Stimulated activated CD4-positive, alpha-beta T cell treated with anti-CD3 and anti-CD28 coated beads, Interleukin-4, amount 100 ng/mL, for 1 hour (primary cell): Measurements from ENCODE around the gene OCEL1.
A peak's percentile ranks its signal among the peaks of the same experiment; 100 is the strongest.

Experiments used
- DNase-seq: peaks from one replicate; pipeline ENCODE4 v3.0.0-alpha.2; 2020

The OCEL1 gene

GRCh38 chr19:17242431-17243208 is 16.6 kb downstream of the OCEL1 start:
- no peak for DNase-seq

- DNase-seq: no peak
These were observed 17.3 kb downstream of the OCEL1 start for GRCh38 chr19:17243211-17243829.

- DNase-seq: no peak
These were observed 18.0 kb downstream of the OCEL1 start for GRCh38 chr19:17243830-17244617.

GRCh38 chr19:17244618-17245534 is 18.9 kb downstream of the OCEL1 start:
- DNase-seq: no peak

- DNase-seq: no peak
These were observed 19.5 kb downstream of the OCEL1 start, which contains the start of gene NR2F6 for GRCh38 chr19:17245535-17245984. TSS of gene NR2F6 (minus strand) at chr19:17245919. CDS start at chr19:17245220, 699 bp downstream.

- DNase-seq: no peak
These were observed 20.8 kb downstream of the OCEL1 start for GRCh38 chr19:17246681-17247425.

- DNase-seq: no peak
These were observed 22.2 kb downstream of the OCEL1 start for GRCh38 chr19:17248011-17248776.

- no peak for DNase-seq
These were observed 24.0 kb downstream of the OCEL1 start for GRCh38 chr19:17249887-17250548.

GRCh38 chr19:17254636-17255035 is 28.6 kb downstream of the OCEL1 start:
- DNase-seq: no peak

GRCh38 chr19:17255150-17255621 is 29.2 kb downstream of the OCEL1 start:
- DNase-seq: no peak

- no peak for DNase-seq
These were observed 30.1 kb downstream of the OCEL1 start for GRCh38 chr19:17256130-17256529.

- DNase-seq: no peak
These were observed 33.2 kb downstream of the OCEL1 start for GRCh38 chr19:17259118-17259780.

GRCh38 chr19:17259934-17260333 is 33.9 kb downstream of the OCEL1 start:
- DNase-seq: no peak

GRCh38 chr19:17260842-17261325 is 34.9 kb downstream of the OCEL1 start:
- DNase-seq: peak; percentile 91

GRCh38 chr19:17262557-17262956 is 36.5 kb downstream of the OCEL1 start:
- DNase-seq: no peak

GRCh38 chr19:17263712-17264640 is 38.0 kb downstream of the OCEL1 start:
- no peak for DNase-seq

- no peak for DNase-seq
These were observed 38.6 kb downstream of the OCEL1 start, which contains the start of gene USHBP1 for GRCh38 chr19:17264641-17264979. TSS of gene USHBP1 (minus strand) at chr19:17264745. CDS start at chr19:17264299, 446 bp downstream.

GRCh38 chr19:17266026-17266425 is 40.0 kb downstream of the OCEL1 start:
- DNase-seq: no peak
